ENCODE data around the gene TUBA3D. TPM values are rescaled to one million over a fixed set of nuclear protein-coding genes. Genes with fewer than 3 reads are reported as not detected.
A peak's percentile ranks its signal among the peaks of the same experiment; 100 is the strongest.
"Not testable (repeated sequence)": the region's sequence is repeated elsewhere in the genome, so short reads cannot be mapped to it uniquely, and the experiment has no call there.

Gene TUBA3D
- total and polyA plus RNA-seq, 8 donors: 0.92 TPM; not detected in 7

DNA sequence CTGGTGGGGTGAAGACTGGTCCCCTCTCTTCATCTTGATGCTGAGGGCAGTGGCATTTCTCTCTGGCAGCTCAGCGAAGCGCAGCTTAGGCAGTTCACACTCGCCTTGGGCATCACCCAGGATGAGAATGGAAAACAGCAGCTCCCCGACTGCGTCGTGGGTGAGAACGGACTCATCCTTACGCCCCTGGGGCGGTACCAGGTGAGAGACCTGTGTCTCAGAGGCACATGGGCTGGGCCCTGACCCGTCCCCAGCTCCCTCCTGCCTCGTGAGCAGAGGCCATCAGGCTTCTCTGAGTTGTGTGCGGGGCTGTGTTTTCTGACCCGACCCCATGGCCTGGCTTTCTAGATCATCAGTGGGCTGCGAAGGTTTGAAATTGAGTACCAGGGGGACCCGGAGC, 43.5 kb downstream of the TUBA3D start:
- intact Hi-C loops (cut with DNase I; ENCODE audit: low total_unique reads): no loop called here
- Histone ChIP-seq H3K27ac (no peak overlapping the region), H3K4me3 (no peak overlapping the region), H3K4me1 (no peaks in the 10 kb centered on the region), H3K9me3 (no peaks in the 10 kb centered on the region), H3K36me3 (peaks cover 19 to 64% (median 59%) of the 10 kb centered on the region in 4 donors), H3K27me3 (no peaks in the 10 kb centered on the region)
- TF ChIP-seq POLR2AphosphoS5 (IDR thresholded peaks at IDR 0.05) (no peak), POLR2A (IDR thresholded peaks at IDR 0.05) (no peak), CTCF (IDR thresholded peaks at IDR 0.05) (no peak), EP300 (IDR thresholded peaks at IDR 0.05) (no peak)
- WGBS, 5 donors: 93 to 97% (median 94%) methylated on average over 12 to 15 of the region's 15 CpGs
- no peak for DNase-seq

DNA sequence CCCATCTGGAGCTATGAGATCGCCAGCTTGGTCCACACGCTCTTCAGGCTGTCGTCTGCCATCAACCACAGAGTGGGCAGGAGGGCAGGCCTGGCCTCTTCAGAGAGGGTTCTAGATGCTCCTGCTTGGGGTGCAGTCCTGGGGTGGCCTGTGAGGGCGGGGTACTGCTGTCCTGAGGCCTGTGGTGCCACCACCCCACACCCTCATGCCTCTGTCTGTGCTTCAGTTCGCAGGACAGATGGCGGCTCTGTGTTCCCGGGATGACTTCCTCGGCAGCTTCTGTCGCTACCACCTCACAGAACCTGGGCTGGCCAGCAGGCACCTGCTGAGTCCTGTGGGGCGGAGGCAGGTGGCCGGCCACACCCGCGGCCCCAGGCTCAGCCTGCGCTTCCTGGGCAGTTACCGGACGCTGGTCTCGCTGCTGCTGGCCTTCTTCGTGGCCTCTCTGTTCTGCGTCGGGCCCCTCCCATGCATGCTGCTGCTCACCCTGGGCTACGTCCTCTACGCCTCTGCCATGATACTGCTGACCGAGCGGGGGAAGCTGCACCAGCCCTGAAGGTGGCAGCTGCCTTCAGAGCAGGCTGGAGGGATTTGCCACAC, 44.1 kb downstream of the TUBA3D start:
- H3K9me3 ChIP-seq; DNase-seq; H3K4me3 ChIP-seq; H3K27ac ChIP-seq; intact Hi-C loops (cut with DNase I; ENCODE audit: low total_unique reads); H3K4me1 ChIP-seq; H3K27me3 ChIP-seq: not testable (repeated sequence)
- 75 to 97% (median 90%) methylated on average over 3 to 21 of the region's 24 CpGs for WGBS, 5 donors
- H3K36me3 ChIP-seq: peaks cover 19 to 61% (median 54%) of the 10 kb centered on the region in 4 donors

GRCh38 chr2:131520526-131520925, 44.6 kb downstream of the TUBA3D start:
- H3K27me3 ChIP-seq: no peaks in the 10 kb centered on the region
- intact Hi-C loops (cut with DNase I; ENCODE audit: low total_unique reads): no loop called here
- H3K36me3 ChIP-seq: peaks cover 19 to 60% (median 51%) of the 10 kb centered on the region in 4 donors
- WGBS, 5 donors: 89 to 97% (median 93%) methylated on average over 8 to 10 of the region's 10 CpGs
- no peaks in the 10 kb centered on the region for H3K4me1 ChIP-seq
- H3K4me3 ChIP-seq: no peak overlapping the region
- DNase-seq: no peak
- no peaks in the 10 kb centered on the region for H3K9me3 ChIP-seq
- H3K27ac ChIP-seq: no peak overlapping the region
- TF ChIP-seq POLR2A (IDR thresholded peaks at IDR 0.05) (no peak), EP300 (IDR thresholded peaks at IDR 0.05) (no peak), POLR2AphosphoS5 (IDR thresholded peaks at IDR 0.05) (no peak), CTCF (IDR thresholded peaks at IDR 0.05) (no peak)

DNA sequence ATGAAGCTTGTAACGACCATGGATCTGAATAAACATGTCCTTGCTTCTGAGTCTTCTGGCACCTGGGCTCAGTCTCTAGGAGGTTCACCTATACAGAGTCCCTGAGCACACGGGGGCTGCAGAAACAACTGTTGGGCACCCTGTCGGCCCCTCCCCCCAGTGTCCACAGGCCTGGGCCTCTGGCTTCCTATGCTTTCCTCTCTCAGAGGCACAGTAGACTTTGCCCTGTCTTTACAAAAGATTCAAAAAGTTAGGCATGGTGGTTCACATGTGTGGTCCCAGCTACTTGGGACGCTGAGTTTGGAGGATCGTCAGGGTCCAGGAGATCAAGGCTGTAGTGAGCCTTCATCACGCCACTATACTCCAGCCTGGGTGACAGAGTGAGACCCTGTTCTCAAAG, 45.6 kb downstream of the TUBA3D start:
- WGBS, 5 donors: 66 to 84% (median 79%) methylated on average over 5 to 6 of the region's 6 CpGs
- intact Hi-C loops (cut with DNase I; ENCODE audit: low total_unique reads): not testable (repeated sequence)

DNA sequence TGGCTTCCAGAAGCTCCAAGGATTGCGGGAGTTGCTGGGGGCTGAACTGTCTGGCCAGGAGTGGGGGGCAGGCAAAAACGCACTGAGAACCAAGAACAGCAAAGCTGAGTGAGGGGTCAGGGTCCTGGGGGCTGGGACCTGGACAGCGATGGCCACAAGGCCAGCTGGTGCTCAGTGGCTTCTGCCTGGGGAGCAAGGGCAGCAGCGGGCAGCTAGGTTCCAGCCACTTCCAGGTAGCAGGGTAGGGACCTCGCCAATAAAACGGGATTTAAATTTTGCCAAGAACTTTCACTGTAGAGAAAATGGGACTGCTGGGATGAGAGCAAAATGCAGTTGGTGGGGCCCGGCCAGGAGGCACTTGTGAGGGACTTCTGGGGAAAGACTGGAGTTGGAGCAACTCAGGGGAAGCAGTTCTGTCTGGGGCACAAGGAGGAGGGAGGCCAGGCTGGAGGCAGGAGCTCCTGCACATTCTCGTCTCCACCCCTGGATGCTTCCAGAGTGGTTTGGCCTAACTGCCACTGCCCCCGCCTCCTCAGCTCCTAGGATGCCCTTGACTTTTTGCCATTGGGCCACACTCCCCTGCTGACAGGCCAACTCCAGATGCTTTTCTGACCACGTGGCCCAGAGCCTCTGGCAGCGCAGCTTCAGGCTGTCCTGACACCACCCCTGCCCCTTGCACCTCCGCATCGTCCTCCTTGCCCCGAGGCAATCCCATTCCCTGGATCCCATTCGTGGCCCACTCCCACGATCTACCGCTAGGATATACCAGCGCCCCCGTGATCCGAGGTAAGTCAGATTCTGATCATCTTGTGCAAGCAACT, 46.3 kb downstream of the TUBA3D start:
- intact Hi-C loops (cut with DNase I; ENCODE audit: low total_unique reads): no loop called here
- no peaks in the 10 kb centered on the region for H3K9me3 ChIP-seq
- no peak for TF ChIP-seq CTCF (IDR thresholded peaks at IDR 0.05)
- TF ChIP-seq EP300 (IDR thresholded peaks at IDR 0.05): no peak
- no peak for TF ChIP-seq POLR2A (IDR thresholded peaks at IDR 0.05)
- TF ChIP-seq POLR2AphosphoS5 (IDR thresholded peaks at IDR 0.05): no peak
- H3K4me1 ChIP-seq: peaks cover 0 to 1% (median under 1%) of the 10 kb centered on the region in 4 donors
- H3K36me3 ChIP-seq: peaks cover 18 to 47% (median 39%) of the 10 kb centered on the region in 4 donors
- H3K4me3 ChIP-seq: no peak overlapping the region
- 81 to 89% (median 84%) methylated on average over 20 of the region's 20 CpGs for whole genome bisulfite sequencing, 5 donors
- DNase-seq: no peak
- H3K27ac ChIP-seq: no peak overlapping the region
- no peaks in the 10 kb centered on the region for H3K27me3 ChIP-seq

More for the DNA sequence above, 45.6 kb downstream of the TUBA3D start:
- not testable (repeated sequence) for H3K4me1 ChIP-seq, H3K27me3 ChIP-seq, H3K9me3 ChIP-seq, H3K4me3 ChIP-seq, DNase-seq, H3K27ac ChIP-seq
- peaks cover 19 to 53% (median 46%) of the 10 kb centered on the region in 4 donors for H3K36me3 ChIP-seq

- Histone ChIP-seq H3K36me3 (peaks cover 5 to 16% (median 8%) of the 10 kb centered on the region in 4 donors), H3K27me3 (peaks cover 0 to 15% (median 0%) of the 10 kb centered on the region in 3 donors), H3K4me1 (peaks cover 3 to 18% (median 12%) of the 10 kb centered on the region in 4 donors)
- intact Hi-C loops (cut with DNase I; ENCODE audit: low total_unique reads); H3K4me3 ChIP-seq; H3K9me3 ChIP-seq; H3K27ac ChIP-seq: not testable (repeated sequence)
- WGBS, 5 donors: 78 to 95% (median 89%) methylated on average over 2 of the region's 2 CpGs
- DNase-seq: peak in 1 of 2 donors; percentile 5
These were observed 49.3 kb downstream of the TUBA3D start for GRCh38 chr2:131525256-131525655.

DNA sequence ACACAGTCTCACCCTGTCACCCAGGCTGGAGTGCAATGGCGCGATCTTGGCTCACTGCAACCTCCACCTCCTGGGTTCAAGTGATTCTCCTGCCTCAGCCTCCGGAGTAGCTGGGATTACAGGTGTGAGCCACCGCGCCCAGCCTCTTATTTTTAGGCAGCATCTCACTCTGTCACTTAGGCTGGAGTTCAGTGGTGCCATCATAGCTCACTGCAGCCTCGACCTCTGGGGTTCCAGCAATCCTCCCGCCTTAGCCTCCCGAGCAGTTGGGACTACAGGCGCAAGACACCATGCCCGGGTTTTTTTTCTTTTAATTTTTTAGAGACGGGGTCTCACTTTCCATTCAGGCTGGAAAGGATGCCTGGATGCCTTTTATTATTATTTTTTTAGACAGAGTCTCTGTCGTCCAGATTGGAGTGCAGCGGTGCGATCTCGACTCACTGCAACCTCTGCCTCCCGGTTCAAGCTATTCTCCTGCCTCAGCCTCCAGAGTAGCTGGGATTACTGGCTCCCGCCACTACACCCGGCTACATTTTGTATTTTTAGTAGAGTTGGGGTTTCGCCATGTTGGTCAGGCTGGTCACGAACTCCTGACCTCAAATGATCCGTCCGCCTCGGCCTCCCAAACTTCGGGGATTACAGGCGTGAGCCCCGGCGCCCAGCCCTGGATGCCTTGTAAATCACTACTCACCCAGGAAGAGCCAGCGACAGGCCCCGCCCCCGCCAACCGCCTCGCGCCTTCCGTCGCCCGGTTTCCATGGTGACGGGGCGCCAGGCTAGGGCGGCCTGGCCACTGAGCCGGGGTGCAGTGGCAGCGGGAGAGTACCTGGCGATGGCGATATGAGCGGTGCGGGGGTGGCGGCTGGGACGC, 51.4 kb downstream of the TUBA3D start, which contains the start of gene CCDC74A:
CCDC74A (plus strand) TSS at position 758 of the 871 bp plus-strand sequence; CDS start at position 841, 83 bp downstream.
- H3K27me3 ChIP-seq: peaks cover 0 to 15% (median 0%) of the 10 kb centered on the region in 3 donors
- H3K4me1 ChIP-seq: peaks cover 3 to 18% (median 12%) of the 10 kb centered on the region in 4 donors
- H3K4me3 ChIP-seq: peak within 1 kb of the TSS; percentile 37 to 54 (median 42)
- intact Hi-C loops (cut with DNase I; ENCODE audit: low total_unique reads); H3K36me3 ChIP-seq; H3K9me3 ChIP-seq: not testable (repeated sequence)
- 31 to 49% (median 34%) methylated on average over 27 to 40 of the region's 47 CpGs for WGBS, 5 donors
- DNase-seq: peak; percentile 79 to 86
- peak within 1 kb of the TSS in 3 of 5 donors; percentile 14 to 31 (median 18) for H3K27ac ChIP-seq
